Hepatocyte (in vitro differentiated cells): ENCODE results near the gene KCNJ2. TPM values are rescaled to one million over a fixed set of nuclear protein-coding genes. Genes with fewer than 3 reads are reported as not detected.

Experiments used
- DNase-seq: peaks from one replicate; pipeline ENCODE4 v3.0.0-alpha.2; 2016; ENCODE audit warnings: low spot score
- H2AFZ ChIP-seq: fragments of 200-600 bp; sonication (generic); 2 replicates; pipeline ENCODE4 v1.6.0; 2016; ENCODE audit warnings: antibody characterized with exemption, mild to moderate bottlenecking
- H3K27ac ChIP-seq: fragments of 200-600 bp; sonication (generic); 2 replicates; pipeline ENCODE4 v1.5.1; 2016; ENCODE audit warnings: mild to moderate bottlenecking
- H3K27me3 ChIP-seq: fragments of 200-600 bp; sonication (generic); 2 replicates; pipeline ENCODE4 v1.6.1; 2016
- H3K36me3 ChIP-seq: fragments of 200-600 bp; sonication (generic); replicated peaks from 2 replicates; pipeline ENCODE4 v1.5.1; 2016; ENCODE audit warnings: low read depth; ENCODE audit not compliant: insufficient read depth
- H3K4me1 ChIP-seq: fragments of 200-600 bp; sonication (generic); 2 replicates; pipeline ENCODE4 v1.5.1; 2016; ENCODE audit warnings: mild to moderate bottlenecking, moderate library complexity; ENCODE audit not compliant: insufficient read depth
- H3K4me2 ChIP-seq: fragments of 200-600 bp; sonication (generic); 2 replicates; pipeline ENCODE4 v1.6.0; 2016
- H3K4me3 ChIP-seq: fragments of 200-600 bp; sonication (generic); 2 replicates; pipeline ENCODE4 v1.5.1; 2016; ENCODE audit warnings: mild to moderate bottlenecking
- H3K79me2 ChIP-seq: fragments of 200-600 bp; sonication (generic); 2 replicates; pipeline ENCODE4 v1.6.0; 2017; ENCODE audit warnings: mild to moderate bottlenecking
- H3K9me2 ChIP-seq: fragments of 200-600 bp; sonication (generic); replicated peaks from 2 replicates; pipeline ENCODE4 v1.6.0; 2017; ENCODE audit warnings: mild to moderate bottlenecking; ENCODE audit not compliant: insufficient read depth
- H3K9me3 ChIP-seq: fragments of 200-600 bp; sonication (generic); 2 replicates; pipeline ENCODE4 v1.5.1; 2016; ENCODE audit warnings: low read depth, mild to moderate bottlenecking
- H4K20me1 ChIP-seq: fragments of 200-600 bp; sonication (generic); 2 replicates; pipeline ENCODE4 v1.6.0; 2016; ENCODE audit warnings: mild to moderate bottlenecking; ENCODE audit not compliant: insufficient read depth, poor library complexity, severe bottlenecking
- EZH2 ChIP-seq: fragments of 200-600 bp; sonication (generic); IDR thresholded peaks from 2 replicates; pipeline ENCODE4 v1.6.1; 2016; ENCODE audit warnings: antibody characterized with exemption, mild to moderate bottlenecking, borderline replicate concordance
- EZH2phosphoT487 ChIP-seq: fragments of 200-600 bp; sonication (generic); IDR thresholded peaks from one replicate; pipeline ENCODE4 v1.6.1; 2018; ENCODE audit warnings: antibody characterized with exemption, mild to moderate bottlenecking, low read depth, moderate library complexity; ENCODE audit not compliant: unreplicated experiment, severe bottlenecking
- WGBS: methylation state at CpG from one replicate; pipeline ENCODE4 v1.1.6; 2016; ENCODE audit warnings: low lambda C conversion rate; ENCODE audit errors: missing lambda C conversion rate; 5-methylcytosine and 5-hydroxymethylcytosine counted together
- polyA plus RNA-seq: library from polyadenylated mRNA; unstranded; fragments of >200 nt; fragmentation: Nextera tagmentation; extraction: Ambion mirVana; gene quantifications from 2 replicates; pipeline ENCODE4 v1.2.1, GENCODE V29; 2016
- total RNA-seq: library from RNA; depleted of rRNA; stranded (reverse); fragments of >200 nt; gene quantifications from 2 replicates; pipeline ENCODE4 v1.2.3, GENCODE V29; 2014
- TF ChIP-seq, protein P1 (sequence below): fragments of 200-600 bp; sonication (generic); IDR thresholded peaks from 2 replicates; pipeline ENCODE4 v1.5.1; 2016; ENCODE audit warnings: antibody characterized with exemption, mild to moderate bottlenecking; ENCODE audit not compliant: poor library complexity

Gene KCNJ2
- total RNA-seq (3.0 and 4.1 TPM in 2 replicates), polyA plus RNA-seq (0.41 and 1.0 TPM in 2 replicates)

GRCh38 chr17:70168977-70169708 lies at the start of gene KCNJ2:
KCNJ2 (plus strand) TSS chr17:70169532; CDS start chr17:70175040, 5,508 bp downstream.
- Histone ChIP-seq H2AFZ (peak within 1 kb of the TSS; percentile 88), H3K4me3 (peak within 1 kb of the TSS; percentile 22), H3K4me2 (peak within 1 kb of the TSS; percentile 97), H3K27ac (peak within 1 kb of the TSS; percentile 61), H3K79me2 (peaks cover 9% of the 10 kb centered on the region), H4K20me1 (no peaks in the 10 kb centered on the region), H3K9me3 (no peaks in the 10 kb centered on the region), H3K4me1 (no peaks in the 10 kb centered on the region), H3K9me2 (no peaks in the 10 kb centered on the region), H3K36me3 (no peaks in the 10 kb centered on the region), H3K27me3 (peaks cover 32% of the 10 kb centered on the region)
- peak; percentile 94 for DNase-seq
- TF ChIP-seq, protein P1, sequence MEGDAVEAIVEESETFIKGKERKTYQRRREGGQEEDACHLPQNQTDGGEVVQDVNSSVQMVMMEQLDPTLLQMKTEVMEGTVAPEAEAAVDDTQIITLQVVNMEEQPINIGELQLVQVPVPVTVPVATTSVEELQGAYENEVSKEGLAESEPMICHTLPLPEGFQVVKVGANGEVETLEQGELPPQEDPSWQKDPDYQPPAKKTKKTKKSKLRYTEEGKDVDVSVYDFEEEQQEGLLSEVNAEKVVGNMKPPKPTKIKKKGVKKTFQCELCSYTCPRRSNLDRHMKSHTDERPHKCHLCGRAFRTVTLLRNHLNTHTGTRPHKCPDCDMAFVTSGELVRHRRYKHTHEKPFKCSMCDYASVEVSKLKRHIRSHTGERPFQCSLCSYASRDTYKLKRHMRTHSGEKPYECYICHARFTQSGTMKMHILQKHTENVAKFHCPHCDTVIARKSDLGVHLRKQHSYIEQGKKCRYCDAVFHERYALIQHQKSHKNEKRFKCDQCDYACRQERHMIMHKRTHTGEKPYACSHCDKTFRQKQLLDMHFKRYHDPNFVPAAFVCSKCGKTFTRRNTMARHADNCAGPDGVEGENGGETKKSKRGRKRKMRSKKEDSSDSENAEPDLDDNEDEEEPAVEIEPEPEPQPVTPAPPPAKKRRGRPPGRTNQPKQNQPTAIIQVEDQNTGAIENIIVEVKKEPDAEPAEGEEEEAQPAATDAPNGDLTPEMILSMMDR: peak; percentile 4
- TF ChIP-seq EZH2phosphoT487: no peak
- no peak for TF ChIP-seq EZH2
- WGBS: 1% methylated on average over 59 of the region's 67 CpGs

DNA sequence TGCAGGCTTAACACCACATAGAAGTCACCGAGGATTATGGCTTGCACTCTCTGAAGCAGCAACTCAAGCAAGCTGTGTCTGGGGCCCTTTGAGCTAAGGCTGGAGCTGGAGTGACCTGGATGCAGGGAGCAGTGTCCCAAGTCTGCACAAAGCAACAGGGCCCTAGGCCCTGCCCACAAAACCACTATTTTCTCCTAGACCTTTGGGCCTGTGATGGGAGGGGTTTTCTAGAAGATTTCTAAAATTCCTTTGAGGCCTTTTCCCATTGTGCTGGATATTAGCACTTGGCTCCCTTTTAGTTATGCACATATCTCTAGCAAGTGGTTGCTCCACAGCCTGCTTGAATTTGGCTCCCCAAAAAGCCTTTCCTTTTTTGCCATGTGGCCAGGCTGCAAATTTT lies 49.8 kb upstream of the KCNJ2 start:
- H3K27me3 ChIP-seq: no peaks in the 10 kb centered on the region
- no peak overlapping the region for H3K27ac ChIP-seq
- H3K9me3 ChIP-seq: no peaks in the 10 kb centered on the region
- no peaks in the 10 kb centered on the region for H3K36me3 ChIP-seq
- no peaks in the 10 kb centered on the region for H4K20me1 ChIP-seq
- H3K4me2 ChIP-seq: no peak overlapping the region
- TF ChIP-seq, protein P1: no peak
- no peak for TF ChIP-seq EZH2
- TF ChIP-seq EZH2phosphoT487: no peak
- DNase-seq: no peak
- H3K79me2 ChIP-seq: no peaks in the 10 kb centered on the region
- no peak overlapping the region for H2AFZ ChIP-seq
- H3K4me1 ChIP-seq: no peaks in the 10 kb centered on the region
- H3K9me2 ChIP-seq: no peaks in the 10 kb centered on the region
- no peak overlapping the region for H3K4me3 ChIP-seq
- 90% methylated on average over 1 of the region's 1 CpG for WGBS

GRCh38 chr17:70119983-70120382 lies 49.3 kb upstream of the KCNJ2 start:
- WGBS: 90% methylated on average over 2 of the region's 2 CpGs
- no peaks in the 10 kb centered on the region for H3K9me2 ChIP-seq
- H3K36me3 ChIP-seq: no peaks in the 10 kb centered on the region
- no peaks in the 10 kb centered on the region for H3K9me3 ChIP-seq
- no peaks in the 10 kb centered on the region for H4K20me1 ChIP-seq
- no peaks in the 10 kb centered on the region for H3K79me2 ChIP-seq
- H3K4me2 ChIP-seq: no peak overlapping the region
- H3K27me3 ChIP-seq: no peaks in the 10 kb centered on the region
- TF ChIP-seq EZH2: no peak
- TF ChIP-seq, protein P1: no peak
- no peak for TF ChIP-seq EZH2phosphoT487
- H3K27ac ChIP-seq: no peak overlapping the region
- H3K4me1 ChIP-seq: no peaks in the 10 kb centered on the region
- H2AFZ ChIP-seq: no peak overlapping the region
- no peak for DNase-seq
- H3K4me3 ChIP-seq: no peak overlapping the region
